Endothelial cell of umbilical vein (primary cell): ENCODE results near the gene KAT8.

Source experiments
- EZH2 ChIP-seq: IDR thresholded peaks from 2 replicates; pipeline ENCODE4 v1.6.1; 2012; ENCODE audit warnings: borderline replicate concordance, low read depth, mild to moderate bottlenecking, moderate library complexity, low read length, inconsistent platforms; ENCODE audit not compliant: severe bottlenecking
- FOS ChIP-seq: IDR thresholded peaks from 2 replicates; pipeline ENCODE4 v1.6.1; 2011; ENCODE audit warnings: mild to moderate bottlenecking, low read length, moderate library complexity, borderline replicate concordance; ENCODE audit not compliant: insufficient read depth
- GATA2 ChIP-seq: IDR thresholded peaks from 2 replicates; pipeline ENCODE4 v1.7.0; 2011; ENCODE audit warnings: low read depth, mild to moderate bottlenecking, moderate library complexity, mixed read lengths, low read length; ENCODE audit not compliant: insufficient read length, insufficient read depth
- JUN ChIP-seq: IDR thresholded peaks from 2 replicates; pipeline ENCODE4 v1.6.1; 2011; ENCODE audit warnings: borderline replicate concordance, low read depth; ENCODE audit not compliant: insufficient read length, insufficient read depth
- MYC ChIP-seq: IDR thresholded peaks from one replicate; pipeline ENCODE4 v1.6.1; 2011; ENCODE audit warnings: mild to moderate bottlenecking, low read depth, low read length
- POLR2A ChIP-seq: IDR thresholded peaks from 2 replicates; pipeline ENCODE4 v1.6.1; 2012; ENCODE audit warnings: low read depth, mild to moderate bottlenecking, control low read depth, low read length
- POLR2AphosphoS5 ChIP-seq: IDR thresholded peaks from 2 replicates; pipeline ENCODE4 v1.6.1; 2012; ENCODE audit warnings: low read depth, mild to moderate bottlenecking, control low read depth, low read length, moderate library complexity; ENCODE audit not compliant: insufficient read depth
- TF ChIP-seq, protein P1 (sequence below), 2 donors: IDR thresholded peaks; 1 replicate in 1 of 2; 2 replicates in 1 of 2; pipeline ENCODE4 v1.5.1; 2011; ENCODE audit warnings: low read length in 2 of 2, mild to moderate bottlenecking in 2 of 2, moderate library complexity in 2 of 2, control low read depth in 1 of 2, inconsistent platforms in 1 of 2, low read depth in 1 of 2; ENCODE audit not compliant: insufficient read depth in 1 of 2; ENCODE audit errors: extremely low read depth in 1 of 2
- TF ChIP-seq, protein P2 (sequence below): IDR thresholded peaks from 2 replicates; pipeline ENCODE4 v1.6.1; 2011; ENCODE audit not compliant: insufficient read depth, insufficient read length

DNA sequence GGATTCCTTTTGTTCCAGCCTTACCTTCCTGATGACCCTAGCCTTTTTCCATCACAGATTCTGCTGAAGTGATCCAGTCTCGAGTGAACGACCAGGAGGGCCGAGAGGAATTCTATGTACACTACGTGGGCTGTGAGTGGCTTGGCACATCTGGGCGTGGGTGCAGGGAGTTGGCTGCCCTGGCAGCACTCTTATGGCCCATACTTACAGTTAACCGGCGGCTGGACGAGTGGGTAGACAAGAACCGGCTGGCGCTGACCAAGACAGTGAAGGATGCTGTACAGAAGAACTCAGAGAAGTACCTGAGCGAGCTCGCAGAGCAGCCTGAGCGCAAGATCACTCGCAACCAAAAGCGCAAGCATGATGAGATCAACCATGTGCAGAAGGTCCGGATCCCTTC is 2.7 kb downstream of the KAT8 start:
- TF ChIP-seq, protein P1, sequence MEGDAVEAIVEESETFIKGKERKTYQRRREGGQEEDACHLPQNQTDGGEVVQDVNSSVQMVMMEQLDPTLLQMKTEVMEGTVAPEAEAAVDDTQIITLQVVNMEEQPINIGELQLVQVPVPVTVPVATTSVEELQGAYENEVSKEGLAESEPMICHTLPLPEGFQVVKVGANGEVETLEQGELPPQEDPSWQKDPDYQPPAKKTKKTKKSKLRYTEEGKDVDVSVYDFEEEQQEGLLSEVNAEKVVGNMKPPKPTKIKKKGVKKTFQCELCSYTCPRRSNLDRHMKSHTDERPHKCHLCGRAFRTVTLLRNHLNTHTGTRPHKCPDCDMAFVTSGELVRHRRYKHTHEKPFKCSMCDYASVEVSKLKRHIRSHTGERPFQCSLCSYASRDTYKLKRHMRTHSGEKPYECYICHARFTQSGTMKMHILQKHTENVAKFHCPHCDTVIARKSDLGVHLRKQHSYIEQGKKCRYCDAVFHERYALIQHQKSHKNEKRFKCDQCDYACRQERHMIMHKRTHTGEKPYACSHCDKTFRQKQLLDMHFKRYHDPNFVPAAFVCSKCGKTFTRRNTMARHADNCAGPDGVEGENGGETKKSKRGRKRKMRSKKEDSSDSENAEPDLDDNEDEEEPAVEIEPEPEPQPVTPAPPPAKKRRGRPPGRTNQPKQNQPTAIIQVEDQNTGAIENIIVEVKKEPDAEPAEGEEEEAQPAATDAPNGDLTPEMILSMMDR (IDR thresholded peaks at IDR 0.05; ENCODE audit: extremely low read depth in 1 of 2, insufficient read depth in 1 of 2, low read depth in 1 of 2, low read length in 2 of 2): no peak
- TF ChIP-seq FOS: no peak
- no peak for TF ChIP-seq POLR2AphosphoS5
- TF ChIP-seq, protein P2, sequence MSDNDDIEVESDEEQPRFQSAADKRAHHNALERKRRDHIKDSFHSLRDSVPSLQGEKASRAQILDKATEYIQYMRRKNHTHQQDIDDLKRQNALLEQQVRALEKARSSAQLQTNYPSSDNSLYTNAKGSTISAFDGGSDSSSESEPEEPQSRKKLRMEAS: no peak
- no peak for TF ChIP-seq JUN
- no peak for TF ChIP-seq EZH2
- no peak for TF ChIP-seq MYC
- no peak for TF ChIP-seq POLR2A
- no peak for TF ChIP-seq GATA2
